Effector memory CD8-positive, alpha-beta T cell (primary cell): ENCODE results near the gene CSK.

ENCODE experiments used
- ATAC-seq: fragments of 150-1000 bp; cut with Tn5 transposase; replicated peaks from 2 replicates; pipeline ENCODE4 v1.10.0; 2021; ENCODE audit warnings: mild to moderate bottlenecking, moderate library complexity
- DNase-seq, 3 experiments: peaks; one replicate each; pipeline ENCODE4 v3.0.0; 2021
- H3K27ac Mint-ChIP-seq, 2 donors: one replicate each; pipeline ENCODE4 v1.8.0; 2022; ENCODE audit warnings: mild to moderate bottlenecking in 2 of 2, mixed read lengths in 2 of 2, moderate library complexity in 2 of 2
- H3K27me3 Mint-ChIP-seq, 2 donors: one replicate each; pipeline ENCODE4 v1.8.0; 2022; ENCODE audit warnings: mixed read lengths in 2 of 2
- H3K36me3 Mint-ChIP-seq: one replicate; pipeline ENCODE4 v1.8.0; 2022; ENCODE audit warnings: mild to moderate bottlenecking, moderate library complexity, mixed read lengths; ENCODE audit not compliant: insufficient read depth
- H3K4me1 Mint-ChIP-seq, 2 donors: one replicate each; pipeline ENCODE4 v1.8.0; 2022; ENCODE audit warnings: low read depth in 2 of 2, mixed read lengths in 2 of 2
- H3K4me3 Mint-ChIP-seq, 2 donors: one replicate each; pipeline ENCODE4 v1.8.0; 2022; ENCODE audit warnings: mild to moderate bottlenecking in 2 of 2, mixed read lengths in 2 of 2, moderate library complexity in 2 of 2
- H3K9me3 Mint-ChIP-seq, 2 donors: one replicate each; pipeline ENCODE4 v1.8.0; 2022; ENCODE audit warnings: mixed read lengths in 2 of 2

The CSK gene

GRCh38 chr15:74758736-74759135 is 23.1 kb upstream of the CSK start:
- Mint-ChIP-seq H3K27me3 (peaks cover 15 to 38% of the 10 kb centered on the region in 2 donors), H3K27ac (no peak overlapping the region), H3K4me1 (no peaks in the 10 kb centered on the region), H3K4me3 (no peak overlapping the region), H3K36me3 (peaks cover 4% of the 10 kb centered on the region), H3K9me3 (no peaks in the 10 kb centered on the region)
- ATAC-seq (no peak), DNase-seq (no peak)

DNA sequence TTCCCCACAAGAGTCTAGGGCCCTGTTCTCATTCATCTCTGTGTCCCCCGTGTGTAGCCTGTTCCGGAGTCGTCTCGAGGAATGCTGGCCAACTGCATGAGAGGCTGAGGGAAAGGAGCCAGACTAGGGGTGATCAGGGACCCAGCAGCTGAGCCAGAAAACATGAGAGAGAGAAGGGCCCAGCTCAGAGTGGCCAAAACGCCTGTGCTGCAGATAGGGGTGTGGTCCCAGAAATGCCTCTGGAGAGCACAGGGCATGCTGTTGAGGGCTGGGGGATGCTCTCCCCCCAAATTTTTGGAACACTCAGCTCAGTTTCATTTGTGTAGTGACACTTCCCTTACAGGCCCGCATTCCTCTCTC is 19.1 kb upstream of the CSK start:
- Mint-ChIP-seq H3K27ac (no peak overlapping the region), H3K4me3 (no peak overlapping the region), H3K9me3 (no peaks in the 10 kb centered on the region), H3K4me1 (no peaks in the 10 kb centered on the region), H3K36me3 (peaks cover 4% of the 10 kb centered on the region), H3K27me3 (peaks cover 7 to 49% of the 10 kb centered on the region in 2 donors)
- DNase-seq (no peak), ATAC-seq (no peak)

- Mint-ChIP-seq H3K27ac (no peak overlapping the region), H3K9me3 (no peaks in the 10 kb centered on the region), H3K27me3 (peaks cover 7 to 50% of the 10 kb centered on the region in 2 donors), H3K4me1 (no peaks in the 10 kb centered on the region), H3K36me3 (peaks cover 4% of the 10 kb centered on the region), H3K4me3 (no peak overlapping the region)
- DNase-seq (no peak), ATAC-seq (no peak)
These were observed 18.5 kb upstream of the CSK start for GRCh38 chr15:74763416-74763815.

DNA sequence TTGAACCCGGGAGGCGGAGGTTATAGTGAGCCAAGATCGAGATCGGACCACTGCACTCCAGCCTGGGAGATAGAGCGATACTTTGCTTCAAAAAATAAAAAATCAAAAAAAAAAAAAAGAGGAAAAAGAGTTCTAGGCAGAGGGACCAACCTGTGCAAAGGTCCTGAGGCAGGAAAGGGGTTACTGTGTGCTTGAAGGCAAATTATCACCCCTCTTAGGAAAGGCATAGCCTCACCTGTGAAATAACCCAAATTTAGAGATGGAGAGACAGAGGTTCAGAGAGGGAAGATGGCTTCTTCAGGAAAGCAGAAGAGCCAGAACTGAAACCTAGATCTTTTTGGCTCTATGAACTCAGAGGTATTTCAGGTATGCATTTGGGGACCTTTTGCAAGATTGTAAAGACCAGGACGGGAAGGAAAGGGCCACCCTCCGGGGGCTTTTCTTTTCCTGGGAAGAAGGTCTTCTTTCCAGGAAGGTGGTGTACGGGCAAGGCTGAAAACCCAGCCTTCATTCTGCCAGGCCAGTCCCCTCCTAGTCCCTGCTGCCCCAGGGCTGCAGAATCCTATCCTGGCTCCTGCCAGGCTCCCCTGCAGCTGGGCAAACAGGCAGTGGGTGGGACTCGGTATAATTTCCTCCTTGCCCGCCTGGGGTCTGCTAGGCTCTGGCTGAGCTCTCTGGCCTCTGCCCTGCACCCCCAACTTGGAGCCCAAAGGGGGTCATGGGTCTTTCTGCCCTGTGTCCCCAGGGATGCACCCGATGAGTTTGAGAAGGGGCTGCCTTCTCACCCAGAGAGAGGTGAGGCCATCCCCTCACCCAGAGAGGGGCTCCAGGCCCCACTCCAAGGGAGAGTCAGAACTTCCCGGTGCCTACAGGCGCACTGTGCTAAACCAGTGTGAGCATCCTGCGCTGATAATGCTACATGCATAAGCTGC is 14.4 kb upstream of the CSK start:
- Mint-ChIP-seq H3K36me3 (no peaks in the 10 kb centered on the region), H3K27me3 (peaks cover 7 to 50% of the 10 kb centered on the region in 2 donors), H3K4me1 (peaks cover 5 to 12% of the 10 kb centered on the region in 2 donors), H3K9me3 (no peaks in the 10 kb centered on the region), H3K27ac (no peak overlapping the region), H3K4me3 (no peak overlapping the region)
- DNase-seq, result no peak
- no peak for ATAC-seq

DNA sequence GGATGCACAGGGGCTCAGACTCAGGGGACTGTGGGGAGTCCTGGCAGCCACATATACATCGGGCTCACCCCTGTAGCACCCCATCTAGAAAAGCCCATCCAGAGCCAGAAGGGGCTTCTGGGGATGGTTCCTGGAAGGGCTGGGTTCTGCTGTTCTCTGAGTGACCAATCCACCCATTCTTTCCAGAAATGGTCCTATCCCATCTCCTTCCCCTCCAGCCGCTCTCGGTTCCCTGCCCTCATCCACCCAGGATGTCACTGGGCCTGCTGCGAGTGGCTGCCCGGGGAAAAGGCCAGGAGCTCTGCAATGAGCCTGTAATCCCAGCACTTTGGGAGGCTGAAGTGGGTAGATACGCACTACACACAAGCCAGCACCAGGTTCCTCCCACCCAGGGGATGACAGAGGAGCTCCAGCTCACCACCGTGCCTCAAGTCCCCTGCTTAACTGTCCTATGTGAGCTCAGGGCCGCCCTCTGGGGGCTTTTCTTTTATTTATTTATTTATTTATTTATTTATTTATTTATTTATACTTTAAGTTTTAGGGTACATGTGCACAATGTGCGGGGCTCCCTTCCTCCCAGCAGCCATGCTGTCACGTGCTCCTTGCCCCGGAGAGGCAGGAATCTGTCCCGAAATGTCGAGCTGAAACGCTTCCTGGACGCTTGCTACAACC is 13.6 kb upstream of the CSK start:
- peak overlapping the region; percentile 30 to 54 for H3K27ac Mint-ChIP-seq
- no peaks in the 10 kb centered on the region for H3K9me3 Mint-ChIP-seq
- ATAC-seq, result no peak
- no peaks in the 10 kb centered on the region for H3K36me3 Mint-ChIP-seq
- H3K4me1 Mint-ChIP-seq, result peaks cover 5 to 12% of the 10 kb centered on the region in 2 donors
- DNase-seq, result no peak
- H3K4me3 Mint-ChIP-seq, result no peak overlapping the region
- H3K27me3 Mint-ChIP-seq, result peaks cover under 1 to 43% of the 10 kb centered on the region in 2 donors

DNA sequence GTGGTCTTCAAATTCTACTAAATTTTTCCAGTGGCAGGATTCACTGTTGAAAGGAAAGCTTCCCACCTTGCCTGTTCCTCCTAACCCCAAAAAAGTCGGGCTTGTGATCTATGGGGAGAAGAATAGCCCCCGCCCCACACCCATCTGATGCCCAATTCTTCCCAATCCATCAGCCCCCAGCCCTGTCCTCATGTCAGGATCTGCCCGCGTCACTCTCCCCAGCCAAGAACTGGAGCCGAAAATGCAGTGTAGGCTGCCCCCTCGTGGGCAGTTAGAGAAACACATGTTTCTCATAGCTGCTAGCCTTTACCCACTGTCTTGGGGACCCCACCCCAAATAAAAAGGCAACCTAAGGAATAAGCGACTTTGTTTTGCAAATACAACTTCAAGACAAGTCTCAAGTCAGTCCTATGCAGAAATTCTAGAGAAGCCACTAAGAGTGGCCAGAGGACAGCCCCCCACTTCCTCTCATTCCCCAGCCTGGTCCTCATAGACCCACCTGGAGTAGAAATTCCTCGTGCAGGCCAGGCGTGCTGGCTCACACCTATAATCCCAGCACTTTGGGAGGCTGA is 13.0 kb upstream of the CSK start:
- ATAC-seq, result peak; percentile 46
- Mint-ChIP-seq H3K27me3 (peaks cover 0 to 36% of the 10 kb centered on the region in 2 donors), H3K36me3 (no peaks in the 10 kb centered on the region), H3K4me1 (peaks cover 5 to 12% of the 10 kb centered on the region in 2 donors), H3K27ac (peak overlapping the region; percentile 30 to 54), H3K4me3 (no peak overlapping the region), H3K9me3 (no peaks in the 10 kb centered on the region)
- peak; percentile 50 to 58 (median 55) for DNase-seq

DNA sequence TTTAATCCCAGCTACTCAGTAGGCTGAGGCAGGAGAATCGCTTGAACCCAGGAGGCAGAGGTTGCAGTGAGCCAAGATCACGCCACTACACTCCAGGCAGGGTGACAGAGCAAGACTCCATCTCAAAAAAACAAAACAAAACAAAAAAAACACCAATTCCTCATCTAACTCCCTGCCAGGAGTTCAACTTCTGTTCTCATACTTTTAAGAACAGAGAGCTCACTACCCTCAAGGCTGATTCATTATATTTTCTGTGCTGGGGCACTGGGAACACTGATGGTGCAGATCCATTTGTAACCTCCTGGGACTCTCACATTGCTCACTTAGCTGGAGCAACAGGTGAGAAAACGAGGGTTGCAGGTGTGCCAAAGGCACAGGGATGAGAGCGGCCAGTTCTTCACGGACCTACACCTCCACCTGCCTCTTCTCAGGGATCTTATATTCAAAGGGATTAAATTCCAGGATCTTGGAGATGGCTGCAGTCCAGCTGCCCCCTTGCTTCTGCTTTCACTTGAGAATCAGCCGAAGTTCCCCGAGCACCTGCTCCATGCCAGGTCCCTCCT is 12.3 kb upstream of the CSK start:
- DNase-seq, result no peak
- Mint-ChIP-seq H3K36me3 (no peaks in the 10 kb centered on the region), H3K9me3 (no peaks in the 10 kb centered on the region), H3K4me3 (no peak overlapping the region), H3K4me1 (peaks cover 5 to 12% of the 10 kb centered on the region in 2 donors), H3K27ac (no peak overlapping the region), H3K27me3 (peaks cover 0 to 30% of the 10 kb centered on the region in 2 donors)
- ATAC-seq, result no peak

DNA sequence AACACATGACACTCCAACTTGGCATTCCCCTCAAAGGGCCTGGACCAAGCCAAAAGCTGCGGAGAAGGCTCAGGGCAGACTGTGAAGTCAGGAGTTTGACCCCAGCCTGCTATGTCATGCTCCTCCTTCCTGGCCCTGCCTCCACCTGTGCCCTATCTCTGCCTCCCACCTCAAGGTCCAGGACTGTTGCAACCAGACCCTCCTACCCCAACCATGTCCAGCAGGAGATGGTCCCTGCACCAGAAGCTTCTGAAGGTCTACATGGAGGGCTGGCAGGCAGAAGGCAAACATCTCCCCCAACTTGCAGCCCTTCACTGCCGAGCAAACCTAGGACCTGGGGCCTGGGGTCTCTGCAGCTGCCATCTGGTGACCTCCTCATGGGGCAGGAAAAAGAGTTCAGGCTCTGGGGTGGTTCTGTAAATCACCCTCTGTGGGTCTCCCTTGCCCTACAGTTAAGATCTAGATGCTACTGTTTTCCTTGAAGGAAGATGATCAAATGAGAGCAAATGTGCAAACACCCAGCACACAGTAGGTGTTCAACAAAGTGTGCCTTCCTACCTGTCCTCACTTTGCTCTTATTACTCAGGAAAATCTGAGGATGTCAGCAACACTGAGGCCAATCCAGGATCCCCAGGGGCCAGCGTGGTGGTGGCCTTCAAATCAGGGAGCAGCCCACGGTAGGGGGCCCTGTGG is 11.5 kb upstream of the CSK start:
- Mint-ChIP-seq H3K27me3 (peaks cover 0 to 28% of the 10 kb centered on the region in 2 donors), H3K27ac (no peak overlapping the region), H3K4me3 (no peak overlapping the region), H3K36me3 (no peaks in the 10 kb centered on the region), H3K4me1 (peaks cover 5 to 13% of the 10 kb centered on the region in 2 donors), H3K9me3 (no peaks in the 10 kb centered on the region)
- no peak for ATAC-seq
- no peak for DNase-seq

- H3K9me3 Mint-ChIP-seq, result no peaks in the 10 kb centered on the region
- no peak overlapping the region for H3K4me3 Mint-ChIP-seq
- no peak for ATAC-seq
- peak overlapping the region in 1 of 2 donors; percentile 17 for H3K27ac Mint-ChIP-seq
- no peak for DNase-seq
- H3K27me3 Mint-ChIP-seq, result peaks cover 0 to 9% of the 10 kb centered on the region in 2 donors
- H3K36me3 Mint-ChIP-seq, result peaks cover 7% of the 10 kb centered on the region
- H3K4me1 Mint-ChIP-seq, result peaks cover 22 to 32% of the 10 kb centered on the region in 2 donors
These were observed 8.6 kb upstream of the CSK start for GRCh38 chr15:74773329-74773728.

DNA sequence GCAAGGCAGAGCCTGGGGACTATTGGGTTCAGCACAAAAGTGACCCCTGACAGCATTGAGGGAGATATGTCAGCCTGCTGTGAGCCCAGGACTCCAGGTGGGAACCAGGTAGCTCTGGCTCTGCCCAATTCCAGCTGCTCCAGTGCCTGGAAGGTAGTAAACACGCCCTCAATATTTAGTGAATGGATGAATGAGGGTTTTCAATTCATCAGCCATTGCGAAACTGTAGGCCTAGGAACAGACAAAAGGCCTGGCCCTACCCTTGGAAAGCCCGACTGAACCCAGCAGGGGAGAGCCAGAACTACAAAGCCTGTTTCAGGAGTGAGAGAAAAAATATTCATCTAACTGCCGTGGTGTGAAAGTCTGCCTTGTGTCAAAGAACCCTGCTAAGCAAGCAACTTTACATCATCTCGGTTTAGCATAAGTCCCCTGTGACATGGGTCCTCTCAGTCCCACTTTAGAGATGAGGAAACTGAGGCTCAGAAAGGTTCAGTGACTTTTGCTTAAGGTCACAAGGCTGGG is 8.1 kb upstream of the CSK start:
- H3K27me3 Mint-ChIP-seq, result peaks cover 0 to 5% of the 10 kb centered on the region in 2 donors
- H3K36me3 Mint-ChIP-seq, result peaks cover 8% of the 10 kb centered on the region
- DNase-seq (no peak), ATAC-seq (no peak)
- no peak overlapping the region for H3K4me3 Mint-ChIP-seq
- no peaks in the 10 kb centered on the region for H3K9me3 Mint-ChIP-seq
- H3K27ac Mint-ChIP-seq, result peak overlapping the region in 1 of 2 donors; percentile 17
- peaks cover 23 to 34% of the 10 kb centered on the region in 2 donors for H3K4me1 Mint-ChIP-seq

GRCh38 chr15:74775132-74775562 is 6.7 kb upstream of the CSK start:
- no peak overlapping the region for H3K4me3 Mint-ChIP-seq
- peaks cover 35 to 45% of the 10 kb centered on the region in 2 donors for H3K4me1 Mint-ChIP-seq
- no peak for ATAC-seq
- H3K27ac Mint-ChIP-seq, result peak overlapping the region; percentile 99
- H3K27me3 Mint-ChIP-seq, result no peaks in the 10 kb centered on the region
- H3K9me3 Mint-ChIP-seq, result no peaks in the 10 kb centered on the region
- no peak for DNase-seq
- peaks cover 9% of the 10 kb centered on the region for H3K36me3 Mint-ChIP-seq

- no peaks in the 10 kb centered on the region for H3K9me3 Mint-ChIP-seq
- H3K36me3 Mint-ChIP-seq, result peaks cover 16% of the 10 kb centered on the region
- H3K27ac Mint-ChIP-seq, result peak overlapping the region; percentile 99
- ATAC-seq (no peak), DNase-seq (no peak)
- H3K4me1 Mint-ChIP-seq, result peaks cover 43 to 53% of the 10 kb centered on the region in 2 donors
- H3K4me3 Mint-ChIP-seq, result peak overlapping the region; percentile 8 to 80
- no peaks in the 10 kb centered on the region for H3K27me3 Mint-ChIP-seq
These were observed 6.0 kb upstream of the CSK start for GRCh38 chr15:74775894-74776293.
